Pancreas (tissue), 10 donors: ENCODE measurements around the gene TCN2. TPM values are rescaled to one million over a fixed set of nuclear protein-coding genes. Genes with fewer than 3 reads are reported as not detected.
A peak's percentile ranks its signal among the peaks of the same experiment; 100 is the strongest.

Source experiments
- ATAC-seq, 4 donors: fragments of 200-7000 bp; cut with Tn5 transposase; one replicate each; pipeline versions ENCODE4 v1.8.0 to v1.9.1; 2020; ENCODE audit warnings: mild to moderate bottlenecking in 4 of 4, moderate library complexity in 4 of 4
- DNase-seq, 6 donors: peaks; one replicate each; pipeline ENCODE4 v3.0.0-alpha.2; 2020
- FAIRE-seq: peaks from 2 replicates; lab custom pipeline; 2012; peaks lifted over from hg19 to GRCh38; lab: Jason Lieb, UNC
- H3K27ac ChIP-seq, 4 donors: fragments of 200-600 bp; sonication (generic); 1 replicate in 3 of 4; 2 replicates in 1 of 4; pipeline versions ENCODE4 v1.5.0 to v1.8.0; 2020
- H3K27me3 ChIP-seq, 4 donors: fragments of 200-600 bp; one replicate each; pipeline ENCODE4 v1.8.0; 2021
- H3K36me3 ChIP-seq, 3 donors: fragments of 200-600 bp; sonication (generic) in 1 of 3; one replicate each; pipeline versions ENCODE4 v1.5.0 to v1.8.0; 2020 to 2021
- H3K4me1 ChIP-seq, 3 donors: fragments of 200-600 bp; one replicate each; pipeline ENCODE4 v1.8.0; 2021
- H3K4me3 ChIP-seq, 4 donors: fragments of 200-600 bp; sonication (generic) in 2 of 4; one replicate each; pipeline versions ENCODE4 v1.5.0 to v1.8.0; 2020 to 2021
- H3K9me3 ChIP-seq, 4 donors: fragments of 200-600 bp; one replicate each; pipeline ENCODE4 v1.8.0; 2021
- CTCF ChIP-seq, 4 donors: fragments of 200-600 bp; sonication (generic) in 3 of 4; IDR thresholded peaks; one replicate each; pipeline versions ENCODE4 v1.5.0 to v1.8.0; 2021; ENCODE audit warnings: antibody characterized with exemption in 4 of 4
- WGBS, 2 donors: extraction: QIAGEN DNeasy Blood & Tissue Kit; methylation state at CpG; one replicate each; pipeline ENCODE4 v1.1.7; 2013; 5-methylcytosine and 5-hydroxymethylcytosine counted together
- intact Hi-C, 3 donors: fragments of 100-400 bp; cut with DNase I; formaldehyde crosslinking; loops; one replicate each; pipeline versions ENCODE4 v1.11.1 to v1.14.2; 2022
- polyA plus RNA-seq, 2 donors: library from polyadenylated mRNA; stranded (reverse); fragments of 200-250 nt; gene quantifications; one replicate each; pipeline ENCODE4 v1.2.3, GENCODE V29; 2013
- total RNA-seq, 6 donors: library from RNA; stranded (reverse); fragmentation: NEBNext Ultra II Directional in 4 of 6; extraction: Animal tissue kit (Norgen Biotek cat#: 25700) in 4 of 6; gene quantifications; one replicate each; pipeline versions ENCODE4 v1.2.1 to v1.2.4, GENCODE V29; 2021 to 2023
- donor health status: healthy with polysubstance abuse.
- donor health status: DM: no; HTN: no; CAD: no; lungs with moderate emphysema.
- donor health status: DM: no; HTN: no; CAD: no.
- donor health status: control.
- donor health status: control.
- donor health status: Bipolar disorder and iron deficiency.
- donor health status: DM: yes; HTN: yes; CAD: no.
- donor health status: DM: no; HTN: no; CAD: no.
- donor health status: DM: no; HTN: no; CAD: no.
- donor health status: DM: yes; HTN: yes; CAD: no.

TCN2 gene
- total and polyA plus RNA-seq, 8 donors = 3.6 to 10.0 (median 5.9) TPM

- no peak for TF ChIP-seq CTCF (IDR thresholded peaks at IDR 0.05)
- Histone ChIP-seq H3K27ac (no peak overlapping the region), H3K9me3 (no peaks in the 10 kb centered on the region), H3K27me3 (no peaks in the 10 kb centered on the region), H3K36me3 (no peaks in the 10 kb centered on the region), H3K4me1 (peaks cover 0 to 17% (median 10%) of the 10 kb centered on the region in 3 donors), H3K4me3 (no peak overlapping the region)
- WGBS, 2 donors = 84 to 88% methylated on average over 3 of the region's 3 CpGs
- no peak for ATAC-seq
- intact Hi-C loops = loop anchor here in 1 of 3 donors (10.0 kb wide), 1 partner anchor 159 kb away; no protein-coding TSS in a partner anchor
- no peak for FAIRE-seq
- DNase-seq = no peak
These were observed 3.2 kb upstream of the TCN2 start for GRCh38 chr22:30603801-30604200.

- 92 to 95% methylated on average over 2 of the region's 2 CpGs for WGBS, 2 donors
- H3K9me3 ChIP-seq = no peaks in the 10 kb centered on the region
- DNase-seq (no peak), ATAC-seq (no peak), FAIRE-seq (no peak)
- intact Hi-C loops = loop anchor here in 1 of 3 donors (10.0 kb wide), 1 partner anchor 160 kb away; no protein-coding TSS in a partner anchor
- H3K4me3 ChIP-seq = no peak overlapping the region
- TF ChIP-seq CTCF (IDR thresholded peaks at IDR 0.05) = no peak
- H3K4me1 ChIP-seq = peaks cover 0 to 17% (median 10%) of the 10 kb centered on the region in 3 donors
- H3K27me3 ChIP-seq = no peaks in the 10 kb centered on the region
- H3K27ac ChIP-seq = no peak overlapping the region
- H3K36me3 ChIP-seq = no peaks in the 10 kb centered on the region
These were observed 2.3 kb upstream of the TCN2 start for GRCh38 chr22:30604723-30605122.

DNA sequence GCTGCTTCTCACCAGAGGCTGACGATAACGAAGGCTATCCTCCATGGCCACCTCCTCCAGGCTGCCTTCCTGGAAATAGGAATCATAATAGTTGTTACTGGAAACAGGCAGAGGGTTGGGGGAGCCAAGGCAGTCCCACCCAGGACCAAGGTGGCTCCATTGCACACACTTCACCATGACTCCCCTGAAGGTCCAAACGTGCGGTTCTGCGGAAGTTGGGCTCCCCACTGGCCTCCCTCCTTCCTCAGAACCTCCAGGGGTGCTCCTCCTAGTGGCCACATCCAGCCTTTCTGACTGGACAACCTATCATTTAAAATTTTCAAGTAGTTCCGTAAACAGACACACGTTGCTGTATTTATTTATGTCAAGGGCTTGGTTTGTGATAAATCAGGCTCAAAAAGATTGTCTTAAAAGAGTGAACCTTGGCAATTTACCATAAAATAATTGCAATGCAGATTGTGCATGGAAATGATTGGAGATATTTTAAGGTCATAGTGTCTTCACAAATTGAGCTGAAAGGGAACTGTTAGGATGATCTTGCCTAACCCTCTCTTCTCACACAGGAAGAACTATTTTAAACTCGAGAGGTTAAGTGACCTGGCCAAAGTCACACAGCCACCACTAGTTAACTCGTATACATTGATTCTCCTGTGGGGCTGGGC, 1.4 kb upstream of the TCN2 start:
- Histone ChIP-seq H3K27me3 (no peaks in the 10 kb centered on the region), H3K9me3 (no peaks in the 10 kb centered on the region), H3K4me1 (peaks cover 0 to 17% (median 10%) of the 10 kb centered on the region in 3 donors), H3K36me3 (no peaks in the 10 kb centered on the region), H3K27ac (peak overlapping the region in 1 of 4 donors; percentile 78), H3K4me3 (peak overlapping the region in 2 of 4 donors; percentile 58 to 63)
- FAIRE-seq (no peak), DNase-seq (peak in 5 of 6 donors; percentile 41 to 65 (median 63)), ATAC-seq (peak; percentile 51 to 62 (median 60))
- intact Hi-C loops = loop anchor here in 1 of 3 donors (10.0 kb wide), 1 partner anchor 161 kb away; no protein-coding TSS in a partner anchor
- peak; percentile 41 to 61 (median 58) for TF ChIP-seq CTCF (IDR thresholded peaks at IDR 0.05)
- 16 to 17% methylated on average over 9 of the region's 9 CpGs for WGBS, 2 donors

DNA sequence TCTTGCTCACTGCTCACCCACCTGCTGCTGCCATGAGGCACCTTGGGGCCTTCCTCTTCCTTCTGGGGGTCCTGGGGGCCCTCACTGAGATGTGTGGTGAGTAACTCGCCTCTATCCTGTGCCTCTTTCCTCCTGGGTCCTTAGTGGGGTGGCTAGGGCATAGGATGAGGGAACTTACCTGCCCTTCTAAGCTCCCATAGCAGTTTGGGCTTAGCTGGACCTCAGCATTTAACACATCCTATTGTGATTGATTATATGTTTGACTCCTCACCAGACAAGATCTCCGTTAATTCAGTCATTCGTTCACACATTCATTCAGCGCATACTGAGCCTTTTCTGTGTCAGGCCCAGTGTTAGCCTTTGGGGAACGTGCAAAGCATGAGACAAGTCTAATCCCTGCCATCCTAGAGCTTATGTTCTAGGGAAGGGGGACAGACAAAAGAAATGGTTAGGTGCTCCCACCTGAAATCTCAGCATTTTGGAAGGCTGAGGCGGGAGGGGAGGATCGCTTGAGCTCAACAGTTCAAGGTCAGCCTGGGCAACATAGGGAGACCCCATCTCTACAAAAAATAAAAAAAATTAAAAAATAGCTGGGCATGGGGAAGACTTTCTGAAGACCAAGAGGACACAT, 441 bp downstream of the TCN2 start:
- Histone ChIP-seq H3K4me3 (peak overlapping the region; percentile 19 to 63 (median 42)), H3K36me3 (no peaks in the 10 kb centered on the region), H3K9me3 (no peaks in the 10 kb centered on the region), H3K27me3 (no peaks in the 10 kb centered on the region), H3K27ac (peak overlapping the region; percentile 35 to 78 (median 54)), H3K4me1 (peaks cover 0 to 17% (median 10%) of the 10 kb centered on the region in 3 donors)
- TF ChIP-seq CTCF (IDR thresholded peaks at IDR 0.05) = no peak
- WGBS, 2 donors = 65% methylated on average over 7 of the region's 7 CpGs
- intact Hi-C loops = loop anchor here in 1 of 3 donors (10.0 kb wide), 1 partner anchor 163 kb away; no protein-coding TSS in a partner anchor
- DNase-seq (no peak), FAIRE-seq (no peak), ATAC-seq (peak in 3 of 4 donors; percentile 1 to 12 (median 11))
